H1 (cell line): ENCODE data around the gene CHRNG. TPM values are rescaled to one million over a fixed set of nuclear protein-coding genes. Genes with fewer than 3 reads are reported as not detected.

ENCODE experiments used
- ASH2L ChIP-seq: fragments of 200-600, 300-600 bp; sonication (generic); IDR thresholded peaks from one replicate; pipeline ENCODE4 v1.7.1; 2017; ENCODE audit warnings: low read length
- EP300 ChIP-seq, 2 experiments: IDR thresholded peaks; 1 replicate in 1 of 2; 2 replicates in 1 of 2; pipeline ENCODE4 v1.6.1; 2011 to 2012; ENCODE audit warnings: low read depth in 2 of 2, low read length in 2 of 2, mild to moderate bottlenecking in 2 of 2, borderline replicate concordance in 1 of 2, inconsistent platforms in 1 of 2, moderate library complexity in 1 of 2
- KDM5A ChIP-seq: fragments of 200-600 bp; IDR thresholded peaks from 2 replicates; pipeline ENCODE4 v1.7.1; 2012; ENCODE audit warnings: mild to moderate bottlenecking, low read length, inconsistent platforms, mixed read lengths
- POU5F1 ChIP-seq: IDR thresholded peaks from 2 replicates; pipeline ENCODE4 v1.6.1; 2011; ENCODE audit warnings: low read depth, mild to moderate bottlenecking, low read length, moderate library complexity
- SAP30 ChIP-seq: fragments of 300-600 bp; sonication (generic); IDR thresholded peaks from 2 replicates; pipeline ENCODE4 v1.7.1; 2012; ENCODE audit warnings: low read length, moderate library complexity, mild to moderate bottlenecking, inconsistent platforms; ENCODE audit not compliant: insufficient read depth, insufficient replicate concordance
- polyA plus RNA-seq, 7 experiments: library from polyadenylated mRNA; depleted of rRNA in 3 of 7; stranded (reverse) in 5 of 7; unstranded in 2 of 7; fragments of >200 nt in 5 of 7; fragments of 200-250 nt in 2 of 7; gene quantifications; 1 replicate in 5 of 7; 2 replicates in 1 of 7; 4 replicates in 1 of 7; pipeline versions ENCODE4 v1.2.1 to v1.2.3, GENCODE V29; 2011 to 2013; ENCODE audit warnings: missing spikeins in 2 of 7, mixed read lengths in 2 of 7
- total RNA-seq: library from RNA; stranded (reverse); fragmentation: NEBNext Ultra II Directional; extraction: Animal tissue kit (Norgen Biotek cat#: 25700); gene quantifications from 2 replicates; pipeline ENCODE4 v1.2.1, GENCODE V29; 2021

The CHRNG gene
- total and polyA plus RNA-seq, 2 of the 8 experiments (the other 6 are each of a cell fraction or from before 2014, with no cell fraction given) = 0.05 TPM; not detected in 1

GRCh38 chr2:232516551-232516950, 22.9 kb upstream of the CHRNG start (continued):
- TF ChIP-seq SAP30 = no peak
- no peak for TF ChIP-seq KDM5A
- no peak for TF ChIP-seq POU5F1
- no peak for TF ChIP-seq EP300 (IDR thresholded peaks at IDR 0.05; ENCODE audit: borderline replicate concordance in 1 of 2, low read depth in 2 of 2, low read length in 2 of 2)
- no peak for TF ChIP-seq ASH2L
